ENCODE data around the gene STX19.

STX19 gene

GRCh38 chr3:94004301-94004910, 24.0 kb downstream of the STX19 start:
- Histone ChIP-seq H3K4me1 (ENCODE audit: control insufficient read depth in 1 of 2, insufficient read depth in 1 of 2, low read depth in 1 of 2, low read length in 1 of 2) (peaks cover 0 to 4% of the 10 kb centered on the region in 2 experiments), H3K27ac (no peak overlapping the region), H3K4me3 (ENCODE audit: low read depth in 1 of 2, low read length in 1 of 2) (no peak overlapping the region), H3K36me3 (no peaks in the 10 kb centered on the region), H3K27me3 (no peaks in the 10 kb centered on the region), H3K9me3 (no peaks in the 10 kb centered on the region)
- TF ChIP-seq, protein P1, sequence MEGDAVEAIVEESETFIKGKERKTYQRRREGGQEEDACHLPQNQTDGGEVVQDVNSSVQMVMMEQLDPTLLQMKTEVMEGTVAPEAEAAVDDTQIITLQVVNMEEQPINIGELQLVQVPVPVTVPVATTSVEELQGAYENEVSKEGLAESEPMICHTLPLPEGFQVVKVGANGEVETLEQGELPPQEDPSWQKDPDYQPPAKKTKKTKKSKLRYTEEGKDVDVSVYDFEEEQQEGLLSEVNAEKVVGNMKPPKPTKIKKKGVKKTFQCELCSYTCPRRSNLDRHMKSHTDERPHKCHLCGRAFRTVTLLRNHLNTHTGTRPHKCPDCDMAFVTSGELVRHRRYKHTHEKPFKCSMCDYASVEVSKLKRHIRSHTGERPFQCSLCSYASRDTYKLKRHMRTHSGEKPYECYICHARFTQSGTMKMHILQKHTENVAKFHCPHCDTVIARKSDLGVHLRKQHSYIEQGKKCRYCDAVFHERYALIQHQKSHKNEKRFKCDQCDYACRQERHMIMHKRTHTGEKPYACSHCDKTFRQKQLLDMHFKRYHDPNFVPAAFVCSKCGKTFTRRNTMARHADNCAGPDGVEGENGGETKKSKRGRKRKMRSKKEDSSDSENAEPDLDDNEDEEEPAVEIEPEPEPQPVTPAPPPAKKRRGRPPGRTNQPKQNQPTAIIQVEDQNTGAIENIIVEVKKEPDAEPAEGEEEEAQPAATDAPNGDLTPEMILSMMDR (IDR thresholded peaks at IDR 0.05) = peak; percentile 38

- TF ChIP-seq, protein P1 (IDR thresholded peaks at IDR 0.05) = no peak
- no peak overlapping the region for H3K27ac ChIP-seq
- no peaks in the 10 kb centered on the region for H3K27me3 ChIP-seq
- peaks cover 0 to 4% of the 10 kb centered on the region in 2 experiments for H3K4me1 ChIP-seq (ENCODE audit: control insufficient read depth in 1 of 2, insufficient read depth in 1 of 2, low read depth in 1 of 2, low read length in 1 of 2)
- H3K4me3 ChIP-seq (ENCODE audit: low read depth in 1 of 2, low read length in 1 of 2) = no peak overlapping the region
- no peaks in the 10 kb centered on the region for H3K9me3 ChIP-seq
- H3K36me3 ChIP-seq = no peaks in the 10 kb centered on the region
Measured at GRCh38 chr3:94001827-94002495, 26.4 kb downstream of the STX19 start.

GRCh38 chr3:94001191-94001590, 27.2 kb downstream of the STX19 start:
- TF ChIP-seq, protein P1 (IDR thresholded peaks at IDR 0.05) = no peak
- no peaks in the 10 kb centered on the region for H3K36me3 ChIP-seq
- no peak overlapping the region for H3K4me3 ChIP-seq (ENCODE audit: low read depth in 1 of 2, low read length in 1 of 2)
- peaks cover 0 to 4% of the 10 kb centered on the region in 2 experiments for H3K4me1 ChIP-seq (ENCODE audit: control insufficient read depth in 1 of 2, insufficient read depth in 1 of 2, low read depth in 1 of 2, low read length in 1 of 2)
- H3K27ac ChIP-seq = no peak overlapping the region
- H3K9me3 ChIP-seq = no peaks in the 10 kb centered on the region
- H3K27me3 ChIP-seq = no peaks in the 10 kb centered on the region

DNA sequence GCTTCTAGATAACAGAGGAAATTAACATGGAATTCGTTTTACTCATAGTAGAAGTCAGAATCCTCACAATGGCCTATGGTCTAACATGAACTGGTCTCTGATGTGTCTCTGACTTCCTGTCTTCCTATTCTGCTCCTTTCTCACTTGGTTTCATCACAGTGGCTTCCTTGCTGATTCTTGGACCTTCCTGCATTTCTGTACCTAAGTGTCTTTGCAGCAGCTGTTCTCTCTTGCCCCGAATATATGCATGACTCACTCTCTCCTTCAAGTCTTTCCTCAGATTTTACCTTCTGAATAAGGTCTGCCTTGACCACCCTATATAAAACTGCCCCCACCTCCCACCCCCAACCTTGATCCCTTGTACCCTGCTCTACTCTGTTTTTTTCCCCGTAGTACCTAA, 34.3 kb downstream of the STX19 start:
- H3K4me1 ChIP-seq (ENCODE audit: control insufficient read depth in 1 of 2, insufficient read depth in 1 of 2, low read depth in 1 of 2, low read length in 1 of 2) = no peaks in the 10 kb centered on the region
- H3K27me3 ChIP-seq = no peaks in the 10 kb centered on the region
- TF ChIP-seq, protein P1 (IDR thresholded peaks at IDR 0.05) = no peak
- H3K27ac ChIP-seq = no peak overlapping the region
- no peak overlapping the region for H3K4me3 ChIP-seq (ENCODE audit: low read depth in 1 of 2, low read length in 1 of 2)
- no peaks in the 10 kb centered on the region for H3K9me3 ChIP-seq
- H3K36me3 ChIP-seq = no peaks in the 10 kb centered on the region

DNA sequence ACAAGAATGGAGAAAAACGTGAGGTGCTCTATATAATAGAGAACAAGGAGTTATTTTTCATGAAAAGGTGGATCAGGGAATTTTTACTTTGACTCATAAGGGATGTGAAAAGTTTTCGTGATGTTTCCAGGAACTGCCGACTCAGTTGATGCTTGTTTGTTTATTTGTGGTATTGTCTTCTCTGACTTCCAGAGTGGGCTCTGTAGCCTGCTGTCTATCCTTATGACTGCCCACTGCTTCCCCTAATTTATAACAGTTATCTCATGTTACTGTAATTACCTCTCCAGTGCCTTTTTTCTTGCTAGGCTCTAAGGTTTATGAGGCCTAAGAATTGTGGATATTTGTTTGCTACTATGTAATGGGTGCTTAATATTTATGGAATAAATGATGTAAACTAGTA, 36.2 kb downstream of the STX19 start:
- Histone ChIP-seq H3K9me3 (no peaks in the 10 kb centered on the region), H3K4me1 (ENCODE audit: control insufficient read depth in 1 of 2, insufficient read depth in 1 of 2, low read depth in 1 of 2, low read length in 1 of 2) (no peaks in the 10 kb centered on the region)

More for the DNA sequence above, 36.2 kb downstream of the STX19 start:
- Histone ChIP-seq H3K27me3 (no peaks in the 10 kb centered on the region), H3K4me3 (ENCODE audit: low read depth in 1 of 2, low read length in 1 of 2) (no peak overlapping the region), H3K27ac (no peak overlapping the region), H3K36me3 (no peaks in the 10 kb centered on the region)
- TF ChIP-seq, protein P1 (IDR thresholded peaks at IDR 0.05) = no peak
